NCI-H1930 (cell line): Measurements from ENCODE around the gene INHA.

Experiments used
- DNase-seq, 2 experiments: peaks; one replicate each; lab custom pipeline; 2025; lab: John Stamatoyannopoulos, UW

Gene INHA

GRCh38 chr2:219611866-219612576 is 39.9 kb downstream of the INHA start:
- no peak for DNase-seq

- DNase-seq, result no peak
These were observed 40.6 kb downstream of the INHA start for GRCh38 chr2:219612577-219613286.

DNA sequence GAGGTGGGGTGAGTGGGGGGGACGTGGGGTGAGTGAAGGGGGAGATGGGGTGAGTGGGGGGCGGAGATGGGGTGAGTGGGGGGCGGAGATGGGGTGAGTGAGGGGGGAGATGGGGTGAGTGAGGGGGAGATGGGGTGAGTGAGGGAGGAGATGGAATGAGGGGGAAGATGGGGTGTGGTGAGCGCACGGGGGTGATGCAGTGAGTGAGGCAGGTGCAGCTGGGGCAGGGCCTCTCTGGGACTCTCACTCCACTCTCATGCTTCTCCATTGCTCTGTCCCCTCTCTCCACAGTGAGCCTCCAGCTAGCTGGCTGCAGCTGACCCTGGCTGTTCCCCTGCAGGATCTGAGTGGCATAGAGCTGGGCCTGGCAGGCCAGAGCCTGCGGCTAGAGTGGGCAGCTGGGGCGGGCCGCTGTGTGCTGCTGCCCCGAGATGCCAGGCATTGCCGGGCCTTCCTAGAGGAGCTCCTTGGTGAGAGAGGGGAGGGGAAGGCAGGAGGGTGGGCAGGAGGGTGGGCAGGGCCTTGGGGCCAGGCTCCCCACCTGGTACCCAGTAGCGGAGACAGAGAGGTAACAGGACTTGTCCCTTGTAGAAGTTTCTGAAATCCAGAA is 41.5 kb downstream of the INHA start:
- no peak for DNase-seq

DNA sequence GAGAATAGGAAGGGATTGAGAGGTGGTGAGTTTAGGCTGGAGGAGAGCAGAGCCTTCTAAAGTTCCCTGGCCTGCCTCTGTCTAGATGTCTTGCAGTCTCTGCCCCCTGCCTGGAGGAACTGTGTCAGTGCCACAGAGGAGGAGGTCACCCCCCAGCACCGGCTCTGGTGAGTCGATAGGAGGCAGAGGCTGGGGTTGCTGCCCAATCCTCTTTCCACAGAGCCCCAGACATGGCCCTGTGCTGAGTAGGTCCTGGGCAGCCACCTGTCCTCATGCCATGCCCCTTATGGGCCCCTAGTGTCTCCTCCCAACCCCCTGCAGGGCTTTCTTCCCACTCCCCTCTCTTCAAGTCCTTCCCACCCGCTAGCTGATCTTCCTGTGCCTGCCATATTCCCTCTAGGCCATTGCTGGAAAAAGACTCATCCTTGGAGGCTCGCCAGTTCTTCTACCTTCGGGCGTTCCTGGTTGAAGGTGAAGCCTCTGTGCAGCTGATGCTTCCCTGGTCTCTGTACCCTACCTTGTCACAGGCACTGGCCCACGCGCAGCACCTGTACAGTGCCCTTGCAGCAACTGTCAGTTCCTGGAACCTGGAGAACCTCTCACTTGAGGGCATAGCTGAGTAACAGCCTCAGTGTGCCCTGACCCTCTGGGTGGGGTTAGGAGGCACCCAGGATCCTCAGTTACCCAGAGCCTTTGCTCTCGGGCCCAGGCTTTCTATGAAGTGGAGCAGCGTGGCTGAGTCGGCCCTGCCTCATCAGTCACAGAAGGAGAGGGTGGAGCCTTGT is 42.2 kb downstream of the INHA start:
- DNase-seq, result no peak

DNA sequence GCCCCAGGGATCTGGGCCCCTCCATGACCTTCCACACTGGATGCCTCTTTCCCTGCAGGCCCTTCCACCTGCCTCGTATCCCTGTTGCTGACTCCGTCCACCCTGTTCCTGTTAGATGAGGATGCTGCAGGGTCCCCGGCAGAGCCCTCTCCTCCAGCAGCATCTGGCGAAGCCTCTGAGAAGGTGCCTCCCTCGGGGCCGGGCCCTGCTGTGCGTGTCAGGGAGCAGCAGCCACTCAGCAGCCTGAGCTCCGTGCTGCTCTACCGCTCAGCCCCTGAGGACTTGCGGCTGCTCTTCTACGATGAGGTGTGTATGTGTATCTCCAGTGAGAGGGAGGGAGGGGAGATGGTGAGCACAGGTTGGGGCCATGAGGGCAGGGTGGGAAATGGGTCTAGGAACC is 42.9 kb downstream of the INHA start:
- DNase-seq, result no peak

DNA sequence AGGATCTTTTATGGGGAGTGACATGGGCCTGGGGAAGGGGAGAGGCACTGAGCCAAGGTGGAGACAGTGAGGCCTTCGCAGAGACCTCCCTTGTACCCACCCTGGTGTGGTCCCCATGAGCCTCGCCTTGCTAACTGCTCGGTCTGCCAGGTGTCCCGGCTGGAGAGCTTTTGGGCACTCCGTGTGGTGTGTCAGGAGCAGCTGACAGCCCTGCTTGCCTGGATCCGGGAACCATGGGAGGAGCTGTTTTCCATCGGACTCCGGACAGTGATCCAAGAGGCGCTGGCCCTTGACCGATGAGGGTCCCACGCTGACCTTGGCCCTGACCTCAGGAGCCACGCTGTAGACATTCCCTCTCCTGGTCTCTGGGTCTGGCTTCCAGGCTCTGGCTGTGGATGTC is 43.8 kb downstream of the INHA start:
- DNase-seq, result no peak

- DNase-seq, result no peak
These were observed 44.4 kb downstream of the INHA start for GRCh38 chr2:219616550-219616949.

GRCh38 chr2:219618733-219619122 is 46.6 kb downstream of the INHA start:
- no peak for DNase-seq

GRCh38 chr2:219619235-219619634 is 47.1 kb downstream of the INHA start:
- DNase-seq, result no peak

DNA sequence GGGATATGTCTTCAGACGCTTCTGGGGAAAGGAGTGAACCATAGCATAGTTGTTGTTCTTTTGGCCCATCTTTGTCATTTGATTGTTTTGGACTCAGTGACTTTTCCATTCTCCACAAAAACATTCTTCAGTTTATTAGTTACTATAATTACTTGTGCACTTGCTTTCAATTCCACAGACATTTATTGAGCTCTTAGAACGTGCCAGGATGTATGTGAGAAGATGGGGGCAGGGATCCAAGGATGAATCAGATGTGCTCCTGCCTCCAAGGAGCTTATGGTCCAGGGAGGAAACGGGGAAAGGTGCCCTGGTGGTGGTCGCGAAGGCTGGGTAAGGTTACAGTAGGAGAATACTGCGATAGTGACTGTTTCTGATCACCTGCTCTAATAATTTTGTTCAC is 48.4 kb downstream of the INHA start:
- no peak for DNase-seq

DNA sequence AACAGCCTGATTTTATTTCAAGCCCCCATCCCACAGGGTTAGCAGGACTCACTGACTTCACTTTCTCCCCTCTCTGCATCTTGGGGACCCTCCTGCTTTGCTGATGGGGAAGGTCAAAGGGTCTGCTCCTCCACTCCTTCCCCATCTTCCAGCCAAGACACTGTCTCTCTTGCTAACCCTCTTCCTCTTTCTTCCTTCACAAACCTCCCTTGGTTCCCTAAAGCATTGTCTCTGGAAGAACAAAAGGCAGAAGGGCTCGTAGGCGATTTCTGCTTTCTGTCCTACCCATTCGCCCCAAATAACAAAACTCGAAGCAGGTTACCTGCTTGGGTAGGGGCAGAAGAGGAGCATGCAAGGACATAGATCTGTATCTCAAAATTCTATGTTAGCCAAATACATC is 49.8 kb downstream of the INHA start:
- DNase-seq, result no peak

GRCh38 chr2:219622472-219622871 is 50.4 kb downstream of the INHA start:
- no peak for DNase-seq

- no peak for DNase-seq
These were observed 52.5 kb downstream of the INHA start for GRCh38 chr2:219624565-219624964.

- no peak for DNase-seq
These were observed 53.1 kb downstream of the INHA start for GRCh38 chr2:219625179-219625578.
